ENCODE measurements around the gene LGALS14.

LGALS14 gene

GRCh38 chr19:39681416-39681815, 22.9 kb upstream of the LGALS14 start:
- no peak overlapping the region for H3K27ac ChIP-seq (ENCODE audit: extremely low read depth, low read depth, low read length)
- H3K4me3 ChIP-seq (ENCODE audit: low read depth, low read length) = no peak overlapping the region
- H3K4me1 ChIP-seq (ENCODE audit: control insufficient read depth, insufficient read depth, low read length) = peaks cover 5% of the 10 kb centered on the region; the same call in 1 of the 2 replicates
- ChIA-PET CTCF (interaction anchor here (0.6 to 2.4 kb wide), 6 partner anchors 9 to 208 kb away, joined by 3 to 16 read pairs (median 4); no protein-coding TSS in a partner anchor), POLR2A (no interaction called here)
- TF ChIP-seq ZNF777 (tag by site-specific recombination; IDR thresholded peaks at IDR 0.05; ENCODE audit: borderline replicate concordance) = no peak
- TF ChIP-seq ZBTB6 (tag by site-specific recombination; IDR thresholded peaks at IDR 0.05) = no peak
- TF ChIP-seq PRDM1 (tag by site-specific recombination; IDR thresholded peaks at IDR 0.05) = no peak
- no peak for TF ChIP-seq ZFHX2 (tag by site-specific recombination; conservative IDR thresholded peaks at IDR 0.05)
- TF ChIP-seq ZNF580 (tag by site-specific recombination; IDR thresholded peaks at IDR 0.05) = no peak
- no peak for TF ChIP-seq ZNF530 (tag by site-specific recombination; IDR thresholded peaks at IDR 0.05; ENCODE audit: low read depth)
- TF ChIP-seq KLF7 (tag by site-specific recombination; IDR thresholded peaks at IDR 0.05; ENCODE audit: borderline replicate concordance) = no peak
- no peak for TF ChIP-seq ZNF830 (tag by site-specific recombination; IDR thresholded peaks at IDR 0.05; ENCODE audit: low read depth)
- TF ChIP-seq GLIS1 (tag by site-specific recombination; IDR thresholded peaks at IDR 0.05) = no peak
- no peak for TF ChIP-seq ZNF426 (tag by site-specific recombination; IDR thresholded peaks at IDR 0.05)
- TF ChIP-seq ZBTB26 (tag by site-specific recombination; optimal IDR thresholded peaks at IDR 0.05) = no peak
- H3K36me3 ChIP-seq (ENCODE audit: control insufficient read depth in 2 of 2, insufficient read depth in 1 of 2, low read length in 2 of 2) = no peaks in the 10 kb centered on the region
- 0 out of 2 replicates have a peak, but pooled peaks cover 2% of the 10 kb centered on the region for H3K9me3 ChIP-seq (ENCODE audit: control insufficient read depth, insufficient read depth, low read depth, low read length)

- no peaks in the 10 kb centered on the region for H3K36me3 ChIP-seq (ENCODE audit: control insufficient read depth in 2 of 2, insufficient read depth in 1 of 2, low read length in 2 of 2)
- H3K4me3 ChIP-seq (ENCODE audit: low read depth, low read length) = no peak overlapping the region
- CTCF ChIA-PET = interaction anchor here (1.0 kb wide), 1 partner anchor 11 kb away, joined by 4 read pairs; no protein-coding TSS in a partner anchor
- H3K27ac ChIP-seq (ENCODE audit: extremely low read depth, low read depth, low read length) = no peak overlapping the region
- H3K4me1 ChIP-seq (ENCODE audit: control insufficient read depth, insufficient read depth, low read length) = no peaks in the 10 kb centered on the region
- POLR2A ChIA-PET = interaction anchor here (1.2 kb wide), 1 partner anchor 248 kb away, joined by 4 read pairs; the partner anchor contains the start of gene RPS16
- peaks cover 2% of the 10 kb centered on the region; the same call in 1 of the 2 replicates for H3K9me3 ChIP-seq (ENCODE audit: control insufficient read depth, insufficient read depth, low read depth, low read length)
- TF ChIP-seq INSM2 (tag by site-specific recombination; IDR thresholded peaks at IDR 0.05) = no peak
- TF ChIP-seq HIC1 (tag by site-specific recombination; IDR thresholded peaks at IDR 0.05) = peak; percentile 47; the same call in 1 of the 2 replicates
- no peak for TF ChIP-seq ZNF2 (tag by site-specific recombination; IDR thresholded peaks at IDR 0.05)
- peak; percentile 81 for TF ChIP-seq ZNF629 (tag by site-specific recombination; IDR thresholded peaks at IDR 0.05)
- TF ChIP-seq ZNF404 (tag by site-specific recombination; IDR thresholded peaks at IDR 0.05) = no peak
- peak; percentile 57 for TF ChIP-seq ZNF366 (tag by site-specific recombination; conservative IDR thresholded peaks at IDR 0.05)
- TF ChIP-seq MEIS1 (CRISPR knock-in tag; IDR thresholded peaks at IDR 0.05; ENCODE audit: borderline replicate concordance) = no peak
- no peak for TF ChIP-seq SALL2 (tag by site-specific recombination; IDR thresholded peaks at IDR 0.05; ENCODE audit: borderline replicate concordance)
- TF ChIP-seq ZNF394 (tag by site-specific recombination; IDR thresholded peaks at IDR 0.05; ENCODE audit: borderline replicate concordance) = peak; percentile 61; the same call in 1 of the 2 replicates
- no peak for TF ChIP-seq ZNF148 (tag by site-specific recombination; IDR thresholded peaks at IDR 0.05; ENCODE audit: borderline replicate concordance)
- TF ChIP-seq ZBTB21 (tag by site-specific recombination; IDR thresholded peaks at IDR 0.05) = peak; percentile 97
- 0 out of 2 replicates have a peak, but pooled peaks have one; percentile 25 for TF ChIP-seq PRDM1 (tag by site-specific recombination; IDR thresholded peaks at IDR 0.05)
- peak; percentile 84 for TF ChIP-seq ZNF660 (tag by site-specific recombination; IDR thresholded peaks at IDR 0.05)
Measured at GRCh38 chr19:39684267-39684666, 20.0 kb upstream of the LGALS14 start.

All from HEK293 (cell line).